ENCODE measurements around the gene EPHA2.
"Not testable (repeated sequence)": the region's sequence is repeated elsewhere in the genome, so short reads cannot be mapped to it uniquely, and the experiment has no call there.

EPHA2 gene

DNA sequence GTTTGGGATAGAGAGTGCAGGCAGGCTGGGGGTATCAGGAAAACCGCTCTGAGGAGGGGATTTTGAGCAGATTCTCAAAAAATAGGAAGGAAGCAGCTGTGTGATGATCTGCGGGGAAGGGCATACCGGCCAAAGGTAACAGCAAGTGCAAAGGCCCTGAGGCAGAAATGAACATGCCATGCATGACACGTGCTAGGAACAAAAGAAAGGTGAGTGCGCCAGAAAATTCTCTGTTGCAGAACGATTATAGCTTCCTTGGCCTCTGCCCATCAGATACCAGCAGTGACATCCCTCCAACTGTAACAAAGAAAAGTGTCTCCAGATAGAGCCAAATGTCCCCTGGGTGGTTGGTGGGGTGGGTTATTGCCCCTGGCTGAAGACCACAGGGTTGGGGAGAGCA is 45.4 kb downstream of the EPHA2 start:
- TF ChIP-seq, protein P1, sequence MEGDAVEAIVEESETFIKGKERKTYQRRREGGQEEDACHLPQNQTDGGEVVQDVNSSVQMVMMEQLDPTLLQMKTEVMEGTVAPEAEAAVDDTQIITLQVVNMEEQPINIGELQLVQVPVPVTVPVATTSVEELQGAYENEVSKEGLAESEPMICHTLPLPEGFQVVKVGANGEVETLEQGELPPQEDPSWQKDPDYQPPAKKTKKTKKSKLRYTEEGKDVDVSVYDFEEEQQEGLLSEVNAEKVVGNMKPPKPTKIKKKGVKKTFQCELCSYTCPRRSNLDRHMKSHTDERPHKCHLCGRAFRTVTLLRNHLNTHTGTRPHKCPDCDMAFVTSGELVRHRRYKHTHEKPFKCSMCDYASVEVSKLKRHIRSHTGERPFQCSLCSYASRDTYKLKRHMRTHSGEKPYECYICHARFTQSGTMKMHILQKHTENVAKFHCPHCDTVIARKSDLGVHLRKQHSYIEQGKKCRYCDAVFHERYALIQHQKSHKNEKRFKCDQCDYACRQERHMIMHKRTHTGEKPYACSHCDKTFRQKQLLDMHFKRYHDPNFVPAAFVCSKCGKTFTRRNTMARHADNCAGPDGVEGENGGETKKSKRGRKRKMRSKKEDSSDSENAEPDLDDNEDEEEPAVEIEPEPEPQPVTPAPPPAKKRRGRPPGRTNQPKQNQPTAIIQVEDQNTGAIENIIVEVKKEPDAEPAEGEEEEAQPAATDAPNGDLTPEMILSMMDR (conservative IDR thresholded peaks at IDR 0.05; ENCODE audit: control insufficient read depth, insufficient read depth, low read depth, low read length), result no peak
- no peak for DNase-seq (ENCODE audit: low read depth)
- no peak overlapping the region for H3K4me3 ChIP-seq (ENCODE audit: control insufficient read depth, low read depth, low read length)

DNA sequence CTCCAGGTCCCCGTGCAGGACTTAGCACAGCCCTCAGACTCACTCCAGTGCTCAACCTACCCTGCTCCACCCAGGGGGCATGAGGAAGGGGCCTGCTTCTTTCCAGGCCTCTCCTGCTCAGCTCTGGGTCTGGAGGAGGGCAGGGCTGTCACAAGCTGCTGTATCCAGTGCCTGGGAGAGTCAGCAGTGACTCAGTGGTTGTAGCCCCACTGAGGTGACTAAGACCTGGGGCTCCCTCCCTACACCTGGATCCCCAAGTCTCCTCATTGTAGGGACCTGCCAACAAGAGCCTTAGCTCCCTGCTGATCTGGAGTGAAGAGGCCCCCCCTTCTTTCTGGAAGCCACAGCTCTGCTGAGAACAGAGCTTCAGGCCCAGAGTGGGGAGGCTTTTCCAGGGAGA is 46.3 kb downstream of the EPHA2 start:
- TF ChIP-seq, protein P1 (conservative IDR thresholded peaks at IDR 0.05; ENCODE audit: control insufficient read depth, insufficient read depth, low read depth, low read length), result no peak
- H3K4me3 ChIP-seq (ENCODE audit: control insufficient read depth, low read depth, low read length), result no peak overlapping the region
- DNase-seq (ENCODE audit: low read depth), result no peak

DNA sequence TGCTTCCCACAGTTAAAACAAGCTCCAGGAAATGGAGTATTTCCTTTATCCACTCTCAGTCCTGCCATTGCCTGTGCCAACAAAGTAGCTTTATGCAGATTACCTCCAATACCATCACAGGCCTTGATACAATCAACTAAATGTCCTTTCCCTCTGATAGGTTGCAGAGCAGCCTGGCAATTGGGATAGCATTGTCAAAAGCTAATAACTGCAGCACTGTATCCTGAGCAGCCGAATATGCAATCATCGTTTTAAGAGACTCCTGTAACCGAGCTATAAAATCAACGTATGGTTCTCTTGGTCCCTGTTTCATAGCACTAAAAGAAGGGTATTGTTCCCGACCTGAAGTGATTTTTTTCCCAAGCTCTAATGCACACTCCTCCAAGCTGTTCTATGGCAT is 48.8 kb downstream of the EPHA2 start:
- DNase-seq (ENCODE audit: low read depth); H3K4me3 ChIP-seq (ENCODE audit: control insufficient read depth, low read depth, low read length): not testable (repeated sequence)

DNA sequence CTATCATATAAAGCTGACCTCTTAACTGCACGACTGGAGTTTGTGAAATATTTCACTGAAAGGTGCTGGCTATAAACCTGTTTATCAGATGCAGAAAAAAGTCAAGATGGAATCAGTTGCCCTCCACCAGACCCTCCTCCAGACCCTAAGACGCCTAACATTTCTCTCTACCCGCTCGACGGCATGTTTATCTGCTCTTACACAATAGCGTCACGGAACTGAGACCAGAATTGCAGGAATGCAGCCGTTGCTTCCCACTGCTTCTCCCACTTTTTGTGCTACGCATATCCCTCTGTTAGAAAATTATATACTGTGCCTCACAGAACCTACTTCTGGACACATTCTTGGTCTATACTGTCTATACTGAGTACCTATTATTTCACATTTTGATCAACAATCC is 54.2 kb downstream of the EPHA2 start:
- DNase-seq (ENCODE audit: low read depth), result no peak
- TF ChIP-seq, protein P1 (conservative IDR thresholded peaks at IDR 0.05; ENCODE audit: control insufficient read depth, insufficient read depth, low read depth, low read length), result no peak

DNA sequence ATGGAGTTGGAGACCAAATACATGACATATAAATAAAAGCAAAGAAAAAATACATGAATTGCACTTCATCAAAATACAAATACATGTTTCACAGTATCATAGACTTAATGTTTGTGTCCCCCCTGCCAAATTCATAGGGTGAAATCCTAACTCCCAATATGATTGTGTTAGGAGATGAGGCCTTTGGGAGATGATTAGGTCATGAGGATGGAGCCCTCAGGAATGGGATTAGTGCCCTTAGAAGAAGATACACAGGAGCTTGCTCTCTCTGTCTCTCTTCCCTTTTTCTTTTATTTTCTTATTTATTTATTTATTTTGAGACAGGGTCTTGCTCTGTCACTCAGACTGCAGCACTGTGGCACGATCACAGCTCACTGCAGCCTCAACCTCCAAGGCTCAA is 56.5 kb downstream of the EPHA2 start:
- TF ChIP-seq, protein P1 (conservative IDR thresholded peaks at IDR 0.05; ENCODE audit: control insufficient read depth, insufficient read depth, low read depth, low read length), result no peak
- DNase-seq (ENCODE audit: low read depth), result no peak
- H3K4me3 ChIP-seq (ENCODE audit: control insufficient read depth, low read depth, low read length), result no peak overlapping the region

More for the DNA sequence above, 54.2 kb downstream of the EPHA2 start:
- H3K4me3 ChIP-seq (ENCODE audit: control insufficient read depth, low read depth, low read length), result no peak overlapping the region

DNA sequence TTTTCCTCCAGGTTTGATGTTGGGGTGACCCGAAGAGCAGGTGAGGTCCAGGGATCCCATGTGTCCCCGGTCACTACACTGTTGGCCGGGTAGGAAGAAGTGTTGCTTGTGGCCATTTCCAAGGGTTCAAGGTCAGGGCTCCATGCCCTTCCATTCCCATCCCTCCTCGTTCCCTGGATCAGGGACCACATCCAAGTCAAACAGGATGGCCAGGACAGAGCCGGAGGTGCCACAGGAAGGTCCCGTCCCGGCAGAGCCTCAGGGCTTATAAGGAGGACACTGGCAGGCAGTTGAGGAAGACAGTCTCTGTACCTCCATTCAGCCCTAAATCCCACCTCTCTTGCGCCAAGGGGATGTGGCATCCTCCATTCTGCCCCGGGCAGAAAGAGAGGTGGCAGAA is 60.4 kb downstream of the EPHA2 start:
- no peak for DNase-seq (ENCODE audit: low read depth)
- H3K4me3 ChIP-seq (ENCODE audit: control insufficient read depth, low read depth, low read length), result no peak overlapping the region
- TF ChIP-seq, protein P1 (conservative IDR thresholded peaks at IDR 0.05; ENCODE audit: control insufficient read depth, insufficient read depth, low read depth, low read length), result no peak

DNA sequence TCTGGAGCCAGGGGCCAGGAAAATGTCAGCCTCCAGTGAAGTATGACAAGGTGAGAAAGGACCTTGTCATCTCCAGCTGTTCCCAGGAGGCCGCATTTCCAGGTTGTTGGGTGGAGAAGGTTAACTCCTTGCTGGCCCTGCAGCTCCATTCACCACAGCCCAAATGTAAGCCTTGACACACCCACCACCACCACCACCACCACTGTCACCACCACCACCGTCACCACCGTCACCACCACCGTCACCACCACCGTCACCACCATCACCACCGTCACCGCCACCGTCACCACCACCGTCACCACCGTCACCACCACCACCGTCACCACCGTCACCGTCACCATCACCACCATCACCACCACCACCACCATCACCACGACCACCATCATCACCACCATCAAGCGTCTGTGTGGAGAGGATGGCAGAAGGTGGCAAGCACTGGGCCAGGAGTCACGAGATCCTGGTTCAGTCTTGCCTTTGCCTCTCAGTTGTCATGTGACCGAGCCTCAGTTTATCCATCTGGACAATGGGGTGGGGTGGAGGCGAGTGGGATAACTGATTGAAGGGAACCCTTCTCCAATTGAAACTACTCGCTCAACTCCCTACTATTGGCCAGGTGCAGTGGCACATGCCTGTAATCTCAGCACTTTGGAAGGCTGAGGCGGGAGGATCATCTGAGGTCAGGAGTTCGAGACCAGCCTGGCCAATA is 61.3 kb downstream of the EPHA2 start:
- TF ChIP-seq, protein P1 (conservative IDR thresholded peaks at IDR 0.05; ENCODE audit: control insufficient read depth, insufficient read depth, low read depth, low read length), result no peak
- no peak overlapping the region for H3K4me3 ChIP-seq (ENCODE audit: control insufficient read depth, low read depth, low read length)
- DNase-seq (ENCODE audit: low read depth), result no peak

All from fibroblast of mammary gland (primary cell).